ENCODE measurements around the gene NRDC.

DNA sequence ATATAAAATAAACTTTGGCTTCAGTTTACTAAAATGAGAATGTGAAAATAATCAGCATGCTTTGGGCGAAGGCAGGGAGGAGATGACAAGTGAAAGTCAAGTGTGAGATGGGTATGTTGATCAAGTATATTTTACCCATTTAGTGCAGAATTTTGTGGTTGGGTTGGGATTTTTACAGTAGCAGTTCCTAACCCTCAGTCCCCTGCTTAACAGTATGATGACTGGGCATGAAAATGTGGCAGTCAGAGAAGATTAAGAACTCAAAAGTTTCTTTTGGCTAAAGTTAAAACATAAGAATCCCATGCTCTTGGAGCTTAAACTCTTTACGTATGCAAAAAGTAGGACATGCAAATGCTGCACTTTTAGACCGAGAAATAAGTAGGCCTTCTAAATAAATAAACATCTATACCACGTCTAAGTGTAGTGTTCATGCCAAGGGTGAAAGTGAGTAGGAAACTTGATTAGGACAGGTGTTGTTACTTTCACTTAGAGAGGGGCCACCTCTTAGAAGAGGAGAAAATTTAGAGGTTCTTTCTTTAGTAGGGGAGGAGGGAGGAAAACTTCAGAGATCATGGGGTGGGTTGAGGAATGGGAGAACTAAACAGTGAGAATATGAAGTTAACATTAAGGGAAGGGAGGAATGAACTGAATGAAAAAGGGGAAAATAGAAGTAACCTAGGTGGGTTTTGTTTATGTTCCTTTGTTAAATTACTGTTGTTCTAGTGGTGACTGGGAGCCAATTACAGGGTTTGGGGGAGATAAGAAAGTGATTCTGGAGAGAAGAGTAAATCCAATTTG, 133.8 kb downstream of the NRDC start:
- no peak for TF ChIP-seq POLR2A (IDR thresholded peaks at IDR 0.05)
- TF ChIP-seq, protein P1, sequence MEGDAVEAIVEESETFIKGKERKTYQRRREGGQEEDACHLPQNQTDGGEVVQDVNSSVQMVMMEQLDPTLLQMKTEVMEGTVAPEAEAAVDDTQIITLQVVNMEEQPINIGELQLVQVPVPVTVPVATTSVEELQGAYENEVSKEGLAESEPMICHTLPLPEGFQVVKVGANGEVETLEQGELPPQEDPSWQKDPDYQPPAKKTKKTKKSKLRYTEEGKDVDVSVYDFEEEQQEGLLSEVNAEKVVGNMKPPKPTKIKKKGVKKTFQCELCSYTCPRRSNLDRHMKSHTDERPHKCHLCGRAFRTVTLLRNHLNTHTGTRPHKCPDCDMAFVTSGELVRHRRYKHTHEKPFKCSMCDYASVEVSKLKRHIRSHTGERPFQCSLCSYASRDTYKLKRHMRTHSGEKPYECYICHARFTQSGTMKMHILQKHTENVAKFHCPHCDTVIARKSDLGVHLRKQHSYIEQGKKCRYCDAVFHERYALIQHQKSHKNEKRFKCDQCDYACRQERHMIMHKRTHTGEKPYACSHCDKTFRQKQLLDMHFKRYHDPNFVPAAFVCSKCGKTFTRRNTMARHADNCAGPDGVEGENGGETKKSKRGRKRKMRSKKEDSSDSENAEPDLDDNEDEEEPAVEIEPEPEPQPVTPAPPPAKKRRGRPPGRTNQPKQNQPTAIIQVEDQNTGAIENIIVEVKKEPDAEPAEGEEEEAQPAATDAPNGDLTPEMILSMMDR (IDR thresholded peaks at IDR 0.05), result no peak
- no peak for TF ChIP-seq EP300 (IDR thresholded peaks at IDR 0.05)
